Activated T-cell treated with anti-CD3 and anti-CD28 coated beads, Interleukin-2, amount 50 U/mL, for 4 hours (primary cell): Measurements from ENCODE around the gene COL4A1. TPM values are rescaled to one million over a fixed set of nuclear protein-coding genes. Genes with fewer than 3 reads are reported as not detected.

Source experiments
- ATAC-seq, 2 donors: fragments of 200-7000 bp; cut with Tn5 transposase; one replicate each; pipeline ENCODE4 v1.10.0; 2021
- DNase-seq: peaks from one replicate; pipeline ENCODE4 v3.0.0-alpha.2; 2020
- H3K27me3 Mint-ChIP-seq: one replicate; pipeline ENCODE4 v1.8.0; 2021; ENCODE audit warnings: low read depth, mixed read lengths
- H3K36me3 Mint-ChIP-seq: one replicate; pipeline ENCODE4 v1.8.0; 2022; ENCODE audit warnings: mixed read lengths; ENCODE audit not compliant: insufficient read depth
- H3K4me1 Mint-ChIP-seq: one replicate; pipeline ENCODE4 v1.8.0; 2021; ENCODE audit warnings: low read depth, mixed read lengths
- H3K4me3 Mint-ChIP-seq: one replicate; pipeline ENCODE4 v1.8.0; 2021; ENCODE audit warnings: mild to moderate bottlenecking, moderate library complexity, mixed read lengths
- H3K9me3 Mint-ChIP-seq: one replicate; pipeline ENCODE4 v1.8.0; 2021; ENCODE audit warnings: mixed read lengths
- total RNA-seq, 3 donors: library from RNA; stranded (reverse); gene quantifications; one replicate each; pipeline ENCODE4 v1.2.1, GENCODE V29; 2021

The COL4A1 gene
- under 1 TPM; 0.42 to 0.66 (median 0.54) TPM for total RNA-seq

GRCh38 chr13:110306960-110307766 is at the start of gene COL4A1, which contains the start of gene COL4A2:
TSS of gene COL4A1 (minus strand) at chr13:110307157. CDS start at chr13:110307027, 130 bp downstream.
TSS of gene COL4A2 (plus strand) at chr13:110307284. CDS start at chr13:110307904, 620 bp downstream.
- Mint-ChIP-seq H3K27me3 (peaks cover 66% of the 10 kb centered on the region), H3K36me3 (no peaks in the 10 kb centered on the region), H3K4me1 (no peaks in the 10 kb centered on the region), H3K4me3 (no peak within 1 kb of the TSS), H3K9me3 (no peaks in the 10 kb centered on the region)
- DNase-seq (no peak), ATAC-seq (no peak)

DNA sequence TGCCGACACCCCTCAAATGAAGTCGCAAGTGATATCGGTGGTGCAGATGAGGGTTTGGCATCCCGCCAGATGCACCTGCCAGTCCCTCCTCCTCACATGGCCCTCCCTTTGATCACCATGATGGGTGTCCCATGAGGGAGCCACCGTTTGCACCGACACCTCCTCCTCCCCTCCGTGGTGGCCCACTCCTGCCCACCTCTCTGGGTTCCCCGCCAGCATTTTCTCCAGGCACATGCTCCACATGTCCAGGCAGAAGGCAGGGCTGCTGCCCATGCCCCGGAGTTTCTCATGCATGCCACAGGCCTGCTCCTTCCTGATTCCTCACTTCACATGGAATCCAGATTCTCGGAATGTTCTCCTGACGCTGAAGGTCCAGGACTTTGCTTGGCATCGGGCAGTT is 49.4 kb upstream of the COL4A1 start:
- Mint-ChIP-seq H3K36me3 (no peaks in the 10 kb centered on the region), H3K27me3 (peaks cover 6% of the 10 kb centered on the region), H3K4me3 (no peak overlapping the region), H3K4me1 (no peaks in the 10 kb centered on the region), H3K9me3 (no peaks in the 10 kb centered on the region)
- ATAC-seq (no peak), DNase-seq (no peak)

DNA sequence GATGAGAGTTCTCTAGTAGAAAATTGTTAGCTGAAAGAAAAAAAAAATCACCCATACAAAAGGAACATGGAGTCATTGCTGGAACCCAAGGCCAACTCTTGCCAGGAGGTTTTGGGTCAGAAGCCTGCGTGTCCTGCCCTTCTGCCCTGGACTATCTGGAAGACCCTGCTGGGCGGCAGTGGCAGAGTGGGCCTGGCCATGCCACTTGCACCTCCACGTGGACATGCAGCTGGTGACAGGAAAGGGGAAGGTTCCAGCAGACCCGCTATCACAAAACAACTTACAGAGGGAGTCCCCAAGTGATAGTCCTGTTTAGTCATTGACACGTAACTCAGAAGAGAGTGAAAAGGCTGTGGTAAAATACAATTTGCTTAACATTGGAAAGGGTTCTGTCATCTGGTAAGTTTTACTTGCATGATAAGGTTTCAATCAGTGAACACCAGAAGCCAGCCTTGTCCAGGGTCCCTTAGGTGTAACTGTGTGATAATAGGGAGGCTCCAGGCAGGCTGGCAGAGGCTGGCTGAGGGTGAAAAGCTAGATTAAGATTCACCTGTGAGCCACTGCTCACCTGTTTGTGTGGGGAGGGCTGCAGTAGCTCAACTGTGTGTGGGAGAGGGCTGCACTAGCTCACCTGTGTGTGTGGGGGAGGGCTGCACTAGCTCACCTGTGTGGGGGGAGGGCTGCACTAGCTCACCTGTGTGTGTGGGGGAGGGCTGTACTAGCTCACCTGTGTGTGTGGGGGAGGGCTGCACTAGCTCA is 47.9 kb upstream of the COL4A1 start:
- H3K9me3 Mint-ChIP-seq, result no peaks in the 10 kb centered on the region

DNA sequence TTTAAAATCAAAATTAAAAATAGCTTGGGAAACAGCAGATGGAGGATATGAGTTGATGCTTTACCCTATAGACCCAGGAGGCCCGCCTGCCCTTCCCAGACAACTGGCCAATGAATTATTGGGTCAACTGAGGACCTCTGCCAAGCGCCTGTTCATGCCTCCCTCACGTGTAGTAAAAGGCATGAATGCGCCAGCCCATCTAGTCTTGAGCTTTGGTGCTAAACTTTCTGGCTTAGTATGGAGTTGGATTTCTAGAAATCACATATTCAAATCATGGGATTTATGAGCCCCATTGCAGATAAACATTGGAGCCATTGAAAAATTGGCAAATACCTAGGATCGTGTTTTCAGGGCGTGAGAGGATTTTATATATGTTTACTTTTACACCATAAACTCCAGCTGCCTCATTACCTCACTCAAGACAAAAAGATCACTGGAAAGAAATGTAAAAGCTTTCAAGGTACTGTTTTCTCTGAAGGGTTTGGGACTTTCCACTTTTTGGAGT is 47.2 kb upstream of the COL4A1 start:
- peaks cover 6% of the 10 kb centered on the region for H3K27me3 Mint-ChIP-seq
- ATAC-seq (no peak), DNase-seq (no peak)
- H3K9me3 Mint-ChIP-seq, result no peaks in the 10 kb centered on the region
- no peaks in the 10 kb centered on the region for H3K36me3 Mint-ChIP-seq
- no peaks in the 10 kb centered on the region for H3K4me1 Mint-ChIP-seq
- no peak overlapping the region for H3K4me3 Mint-ChIP-seq

More for the DNA sequence above, 47.9 kb upstream of the COL4A1 start:
- Mint-ChIP-seq H3K27me3 (peaks cover 6% of the 10 kb centered on the region), H3K4me1 (no peaks in the 10 kb centered on the region), H3K4me3 (no peak overlapping the region), H3K36me3 (no peaks in the 10 kb centered on the region)
- DNase-seq (no peak), ATAC-seq (no peak)

- no peak for DNase-seq
- Mint-ChIP-seq H3K9me3 (no peaks in the 10 kb centered on the region), H3K4me3 (no peak overlapping the region), H3K36me3 (no peaks in the 10 kb centered on the region), H3K27me3 (peaks cover 6% of the 10 kb centered on the region), H3K4me1 (no peaks in the 10 kb centered on the region)
- no peak for ATAC-seq
Observed at GRCh38 chr13:110353339-110353977, 46.5 kb upstream of the COL4A1 start.

- no peak for DNase-seq
- H3K9me3 Mint-ChIP-seq, result no peaks in the 10 kb centered on the region
- peaks cover 6% of the 10 kb centered on the region for H3K27me3 Mint-ChIP-seq
- no peaks in the 10 kb centered on the region for H3K36me3 Mint-ChIP-seq
- no peaks in the 10 kb centered on the region for H3K4me1 Mint-ChIP-seq
- no peak overlapping the region for H3K4me3 Mint-ChIP-seq
- ATAC-seq, result no peak
Observed at GRCh38 chr13:110352735-110353134, 45.8 kb upstream of the COL4A1 start.

DNA sequence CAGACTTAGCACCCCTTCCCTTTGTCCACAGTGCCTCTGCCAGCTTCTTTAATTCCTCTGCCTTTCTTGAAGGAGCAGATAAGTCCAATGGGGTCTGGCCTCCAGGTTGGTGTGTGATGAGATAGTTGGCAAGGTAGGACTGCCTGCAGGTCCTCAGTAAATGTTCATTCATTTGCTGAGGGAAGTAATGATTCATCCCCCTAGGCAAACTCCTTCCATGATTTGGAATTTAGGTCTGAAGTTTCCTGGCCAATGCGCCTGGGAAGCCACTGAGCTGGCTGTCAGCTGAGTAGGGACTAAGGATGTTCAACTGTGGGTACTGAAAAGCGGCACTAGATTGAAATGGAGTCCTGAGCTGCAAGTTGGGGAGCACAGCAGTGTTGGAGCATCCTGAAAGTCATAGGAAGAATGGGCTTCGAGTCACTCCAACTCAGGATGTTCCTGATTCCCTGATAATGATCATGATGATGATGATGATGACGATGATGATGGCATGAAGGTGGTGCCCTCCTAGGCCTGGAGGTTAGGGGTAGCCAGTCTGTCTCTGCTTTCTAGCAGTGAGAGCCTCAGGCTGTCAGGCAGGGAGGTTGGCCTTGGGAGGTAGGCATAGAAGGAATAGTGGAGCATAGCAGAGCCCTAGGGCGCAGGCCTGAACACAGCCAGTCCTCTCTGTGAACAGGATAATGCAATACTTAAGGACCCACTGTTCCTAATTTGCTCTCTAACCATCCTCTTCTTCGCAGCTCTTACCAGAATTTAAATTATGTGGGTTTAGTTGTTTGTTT is 44.9 kb upstream of the COL4A1 start:
- H3K4me3 Mint-ChIP-seq, result no peak overlapping the region
- DNase-seq (no peak), ATAC-seq (no peak)
- H3K9me3 Mint-ChIP-seq, result no peaks in the 10 kb centered on the region
- peaks cover 10% of the 10 kb centered on the region for H3K27me3 Mint-ChIP-seq
- H3K36me3 Mint-ChIP-seq, result no peaks in the 10 kb centered on the region
- no peaks in the 10 kb centered on the region for H3K4me1 Mint-ChIP-seq

GRCh38 chr13:110350509-110350908 is 43.6 kb upstream of the COL4A1 start:
- no peak for ATAC-seq
- Mint-ChIP-seq H3K4me1 (no peaks in the 10 kb centered on the region), H3K36me3 (no peaks in the 10 kb centered on the region), H3K9me3 (no peaks in the 10 kb centered on the region), H3K4me3 (no peak overlapping the region), H3K27me3 (peaks cover 8% of the 10 kb centered on the region)
- DNase-seq, result no peak

DNA sequence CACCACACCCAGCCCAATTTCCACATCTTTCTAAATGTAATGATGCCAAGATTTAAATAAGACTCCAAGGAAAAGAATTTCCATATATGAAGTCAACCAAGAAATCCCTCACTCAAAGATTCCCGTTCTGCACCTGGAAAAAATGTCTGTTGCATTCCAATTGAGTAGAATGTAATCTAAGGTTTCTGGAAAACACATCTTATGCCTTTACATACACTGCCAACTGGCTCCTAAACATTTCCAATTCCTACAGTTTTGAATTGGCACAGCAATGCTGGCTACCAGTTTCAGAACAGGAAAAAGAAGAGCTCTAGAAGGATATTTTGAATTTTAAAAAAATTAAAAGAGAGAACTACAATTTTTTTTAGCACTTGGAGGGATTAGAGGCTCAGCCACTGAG is 43.1 kb upstream of the COL4A1 start:
- ATAC-seq (no peak), DNase-seq (no peak)
- no peak overlapping the region for H3K4me3 Mint-ChIP-seq

GRCh38 chr13:110349239-110349638 is 42.3 kb upstream of the COL4A1 start:
- Mint-ChIP-seq H3K4me1 (no peaks in the 10 kb centered on the region), H3K9me3 (no peaks in the 10 kb centered on the region), H3K36me3 (no peaks in the 10 kb centered on the region), H3K27me3 (peaks cover 6% of the 10 kb centered on the region), H3K4me3 (no peak overlapping the region)
- DNase-seq, result no peak
- ATAC-seq, result no peak

More for the DNA sequence above, 43.1 kb upstream of the COL4A1 start:
- H3K9me3 Mint-ChIP-seq, result no peaks in the 10 kb centered on the region
- H3K27me3 Mint-ChIP-seq, result peaks cover 7% of the 10 kb centered on the region
- H3K4me1 Mint-ChIP-seq, result no peaks in the 10 kb centered on the region
- no peaks in the 10 kb centered on the region for H3K36me3 Mint-ChIP-seq

DNA sequence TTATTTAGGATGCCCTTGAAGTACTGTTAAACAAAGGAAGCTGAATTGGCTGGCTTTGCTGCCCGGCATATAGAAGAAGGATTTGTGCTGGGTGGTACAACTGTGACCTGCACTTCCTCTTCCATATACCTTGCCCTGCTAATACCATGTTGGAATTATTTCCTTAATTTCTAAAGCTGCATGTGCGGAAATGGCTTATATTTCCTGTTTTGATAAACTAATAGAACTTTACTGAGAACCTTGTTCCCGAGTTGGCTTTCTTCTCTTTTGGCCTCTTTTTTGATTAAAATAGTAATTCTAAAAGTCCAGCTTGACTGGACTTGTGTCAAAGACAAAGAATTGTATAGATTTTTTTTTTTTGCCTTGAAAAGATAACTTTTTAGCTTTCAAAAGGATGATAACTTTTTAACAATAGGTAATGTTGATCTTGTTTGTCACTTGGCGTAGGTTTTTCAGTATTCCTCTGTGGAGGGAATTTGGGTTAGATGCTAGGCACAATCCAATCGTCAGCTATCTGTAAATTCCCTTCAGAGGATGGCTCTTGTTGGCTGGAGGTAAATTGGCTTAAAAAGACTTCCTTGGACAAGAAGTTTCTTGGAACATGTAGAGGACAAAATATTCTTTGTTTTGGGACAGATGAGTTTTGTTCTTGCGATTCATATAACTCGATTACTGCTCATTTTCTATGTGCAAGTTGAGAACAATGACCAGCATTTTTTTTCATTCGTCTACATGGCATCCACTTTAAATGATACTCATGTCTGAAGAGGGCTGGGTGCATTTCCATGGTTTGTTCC is 41.5 kb upstream of the COL4A1 start:
- no peaks in the 10 kb centered on the region for H3K9me3 Mint-ChIP-seq
- no peaks in the 10 kb centered on the region for H3K36me3 Mint-ChIP-seq
- DNase-seq (no peak), ATAC-seq (no peak)
- no peak overlapping the region for H3K4me3 Mint-ChIP-seq
- no peaks in the 10 kb centered on the region for H3K4me1 Mint-ChIP-seq
- peaks cover 6% of the 10 kb centered on the region for H3K27me3 Mint-ChIP-seq

DNA sequence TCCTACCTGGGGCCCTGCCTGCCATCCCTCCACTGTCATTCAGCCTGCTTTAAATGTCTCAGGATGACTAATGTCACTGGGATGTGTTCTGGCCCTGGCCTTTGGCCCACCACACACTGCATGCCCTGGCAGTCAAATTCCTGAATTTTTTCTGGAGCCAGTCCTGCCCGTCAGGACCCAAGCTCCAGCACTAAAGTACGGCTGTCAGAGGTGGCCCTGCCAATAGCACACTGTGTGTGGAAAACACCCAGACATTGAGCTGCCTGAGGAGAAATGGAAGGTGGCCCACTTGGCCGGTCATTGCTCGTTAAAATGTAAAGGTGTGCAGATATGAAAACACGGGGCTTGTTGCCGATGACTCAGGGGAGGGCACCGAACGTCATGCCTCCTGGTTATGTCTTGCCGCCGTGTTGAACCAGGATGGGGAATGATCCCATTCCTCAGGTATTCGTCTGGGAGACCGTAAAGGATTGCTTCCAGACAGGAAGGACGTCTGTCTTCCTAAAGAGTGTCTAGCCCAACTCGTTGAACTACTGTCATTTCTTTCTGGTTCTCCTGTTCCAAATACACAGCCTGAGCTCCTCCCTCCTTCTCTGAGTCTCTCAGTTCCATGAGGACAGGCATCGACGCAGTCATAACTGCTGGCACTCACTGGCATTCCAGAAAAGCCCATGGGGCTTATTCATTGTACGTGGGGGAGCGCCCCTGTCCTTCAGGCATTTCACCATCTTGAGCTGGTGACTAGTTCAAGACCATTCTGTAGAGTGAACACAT is 40.8 kb upstream of the COL4A1 start:
- Mint-ChIP-seq H3K36me3 (no peaks in the 10 kb centered on the region), H3K27me3 (peaks cover 6% of the 10 kb centered on the region), H3K4me3 (no peak overlapping the region), H3K4me1 (no peaks in the 10 kb centered on the region), H3K9me3 (no peaks in the 10 kb centered on the region)
- ATAC-seq (no peak), DNase-seq (no peak)

DNA sequence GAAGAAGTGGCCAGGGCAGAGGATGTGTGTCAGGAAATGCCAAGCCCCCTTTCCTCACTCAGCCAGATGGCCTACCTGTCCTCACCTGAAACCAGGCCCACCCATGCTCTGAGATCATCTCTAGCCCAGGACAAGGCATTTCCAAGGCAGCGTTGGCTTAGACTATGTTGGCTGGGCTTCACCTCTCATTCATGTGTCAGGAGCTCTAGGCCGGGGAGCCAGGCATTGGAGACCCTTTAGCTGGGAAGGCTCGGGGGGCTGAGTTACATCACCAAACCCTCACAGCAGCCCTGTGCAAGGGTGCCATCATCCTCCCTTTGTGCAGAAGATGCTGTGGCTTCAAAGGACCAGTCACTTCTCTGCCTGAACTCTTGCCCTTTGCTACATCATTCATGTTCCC is 40.1 kb upstream of the COL4A1 start:
- ATAC-seq (no peak), DNase-seq (no peak)
- H3K4me3 Mint-ChIP-seq, result no peak overlapping the region
- H3K4me1 Mint-ChIP-seq, result no peaks in the 10 kb centered on the region
- no peaks in the 10 kb centered on the region for H3K36me3 Mint-ChIP-seq
- peaks cover 6% of the 10 kb centered on the region for H3K27me3 Mint-ChIP-seq
- H3K9me3 Mint-ChIP-seq, result no peaks in the 10 kb centered on the region
